BLaER1 treated with 17β-estradiol and CSF1 and Interleukin-3, amounts not matched to agents 10 nM and 100 nM (cell line): ENCODE measurements around the gene PTPRH.
"Not testable (repeated sequence)": the region's sequence is repeated elsewhere in the genome, so short reads cannot be mapped to it uniquely, and the experiment has no call there.

Experiments
- H3K27ac ChIP-seq, 11 experiments: shearing (Covaris generic); formaldehyde crosslinking; 2 replicates each; pipeline ENCODE4 v1.8.1; 2022
- H3K27me3 ChIP-seq, 11 experiments: shearing (Covaris generic); formaldehyde crosslinking; 2 replicates each; pipeline ENCODE4 v1.8.1; 2022
- H3K36me3 ChIP-seq, 11 experiments: shearing (Covaris generic); formaldehyde crosslinking; 2 replicates each; pipeline ENCODE4 v1.8.1; 2022
- H3K4me1 ChIP-seq, 10 experiments: shearing (Covaris generic); formaldehyde crosslinking; 2 replicates each; pipeline ENCODE4 v1.8.1; 2022
- H3K4me2 ChIP-seq, 11 experiments: shearing (Covaris generic); formaldehyde crosslinking; 2 replicates each; pipeline ENCODE4 v1.8.1; 2022
- H3K4me3 ChIP-seq, 10 experiments: shearing (Covaris generic); formaldehyde crosslinking; 2 replicates each; pipeline ENCODE4 v1.8.1; 2022
- H3K9ac ChIP-seq, 11 experiments: shearing (Covaris generic); formaldehyde crosslinking; 2 replicates each; pipeline ENCODE4 v1.8.1; 2022
- H3K9me3 ChIP-seq, 11 experiments: shearing (Covaris generic); formaldehyde crosslinking; replicated peaks in 1 of 11; 2 replicates each; pipeline ENCODE4 v1.8.1; 2022
- H4K20me1 ChIP-seq, 11 experiments: shearing (Covaris generic); formaldehyde crosslinking; 2 replicates each; pipeline ENCODE4 v1.8.1; 2022
- Cebpa-rat ChIP-seq, 11 experiments: shearing (Covaris generic); IDR thresholded peaks; 2 replicates each; pipeline ENCODE4 v1.8.1; 2022

The PTPRH gene

GRCh38 chr19:55156202-55157063 lies 52.9 kb downstream of the PTPRH start:
- H4K20me1 ChIP-seq, result no peaks in the 10 kb centered on the region; a peak in 2 of 22 replicates
- peak overlapping the region in 6 of 11 experiments; percentile 25 to 43 (median 35); a peak in 7 of 22 replicates for H3K9ac ChIP-seq
- H3K4me2 ChIP-seq, result peak overlapping the region; percentile 80 to 96 (median 87)
- no peaks in the 10 kb centered on the region for H3K36me3 ChIP-seq
- peaks cover 37 to 81% (median 78%) of the 10 kb centered on the region in 10 experiments for H3K4me1 ChIP-seq
- peak overlapping the region; percentile 35 to 60 (median 46) for H3K4me3 ChIP-seq
- peaks cover 0 to 11% (median 8%) of the 10 kb centered on the region in 11 experiments; a peak in 19 of 22 replicates for H3K9me3 ChIP-seq
- H3K27ac ChIP-seq, result peak overlapping the region in 6 of 11 experiments; percentile 22 to 48 (median 41); a peak in 5 of 22 replicates
- no peak for TF ChIP-seq Cebpa-rat (IDR thresholded peaks at IDR 0.05)
- H3K27me3 ChIP-seq, result peaks cover 0 to 11% (median 0%) of the 10 kb centered on the region in 11 experiments; a peak in 5 of 22 replicates

- Histone ChIP-seq H3K27me3 (peaks cover 0 to 11% (median 0%) of the 10 kb centered on the region in 11 experiments; a peak in 2 of 22 replicates), H3K9me3 (peaks cover 0 to 14% (median 9%) of the 10 kb centered on the region in 11 experiments; a peak in 19 of 22 replicates), H3K4me1 (peaks cover 43 to 87% (median 81%) of the 10 kb centered on the region in 10 experiments), H3K4me3 (peak overlapping the region in 2 of 10 experiments; percentile 44 to 48; a peak in 1 of 20 replicates), H3K4me2 (peak overlapping the region; percentile 80 to 96 (median 87); a peak in 21 of 22 replicates)
- not testable (repeated sequence) for H3K27ac ChIP-seq, H3K36me3 ChIP-seq, H4K20me1 ChIP-seq, H3K9ac ChIP-seq
Measured at GRCh38 chr19:55155784-55156183, 53.5 kb downstream of the PTPRH start.

- Histone ChIP-seq H3K4me1 (peaks cover 31 to 77% (median 67%) of the 10 kb centered on the region in 10 experiments), H3K27me3 (peaks cover 0 to 11% (median 0%) of the 10 kb centered on the region in 11 experiments; a peak in 2 of 22 replicates), H3K9me3 (peaks cover 0 to 14% (median 9%) of the 10 kb centered on the region in 11 experiments; a peak in 19 of 22 replicates), H3K4me3 (no peak overlapping the region), H3K4me2 (peak overlapping the region in 9 of 11 experiments; percentile 40 to 73 (median 58); a peak in 18 of 22 replicates), H3K36me3 (no peaks in the 10 kb centered on the region), H3K9ac (0 out of 22 replicates have a peak overlapping the region, but pooled peaks of 1 of the 11 experiments have one; percentile 9), H4K20me1 (no peaks in the 10 kb centered on the region), H3K27ac (no peak overlapping the region)
- no peak for TF ChIP-seq Cebpa-rat (IDR thresholded peaks at IDR 0.05)
Measured at GRCh38 chr19:55153652-55154264, 55.5 kb downstream of the PTPRH start.

- Histone ChIP-seq H3K27ac (peak overlapping the region in 10 of 11 experiments; percentile 1 to 72 (median 42); a peak in 17 of 22 replicates), H4K20me1 (no peaks in the 10 kb centered on the region), H3K4me3 (peak overlapping the region in 2 of 10 experiments; percentile 6 to 36; a peak in 2 of 20 replicates), H3K27me3 (peaks cover 0 to 11% (median 0%) of the 10 kb centered on the region in 11 experiments; a peak in 2 of 22 replicates), H3K36me3 (no peaks in the 10 kb centered on the region), H3K9me3 (peaks cover 0 to 14% (median 9%) of the 10 kb centered on the region in 11 experiments; a peak in 19 of 22 replicates), H3K4me2 (peak overlapping the region; percentile 6 to 65 (median 56); a peak in 19 of 22 replicates), H3K4me1 (peaks cover 24 to 75% (median 64%) of the 10 kb centered on the region in 10 experiments), H3K9ac (peak overlapping the region in 1 of 11 experiments; percentile 6; a peak in 1 of 22 replicates)
- TF ChIP-seq Cebpa-rat (IDR thresholded peaks at IDR 0.05), result no peak
Measured at GRCh38 chr19:55152017-55152416, 57.3 kb downstream of the PTPRH start.

GRCh38 chr19:55149078-55150003 lies 60.0 kb downstream of the PTPRH start, which contains the start of gene TNNT1:
TSS of gene TNNT1 (minus strand) at chr19:55149206. CDS start at chr19:55147157, 2,049 bp downstream.
- H3K4me2 ChIP-seq, result peak within 1 kb of the TSS in 9 of 11 experiments; percentile 32 to 70 (median 53); a peak in 16 of 22 replicates
- H3K4me1 ChIP-seq, result peaks cover 29 to 78% (median 68%) of the 10 kb centered on the region in 10 experiments
- H3K27ac ChIP-seq, result no peak within 1 kb of the TSS

GRCh38 chr19:55147545-55148251 lies 61.6 kb downstream of the PTPRH start:
- no peak overlapping the region for H3K4me3 ChIP-seq
- H3K36me3 ChIP-seq, result peaks cover 0 to 10% (median 0%) of the 10 kb centered on the region in 11 experiments; a peak in 4 of 22 replicates
- H3K27me3 ChIP-seq, result peaks cover 0 to 13% (median 8%) of the 10 kb centered on the region in 11 experiments; a peak in 8 of 22 replicates
- no peaks in the 10 kb centered on the region; a peak in 1 of 22 replicates for H4K20me1 ChIP-seq
- no peak for TF ChIP-seq Cebpa-rat (IDR thresholded peaks at IDR 0.05)
- peak overlapping the region in 9 of 11 experiments; percentile 32 to 84 (median 56); a peak in 16 of 22 replicates for H3K4me2 ChIP-seq
- H3K27ac ChIP-seq, result no peak overlapping the region
- H3K9me3 ChIP-seq, result peaks cover 0 to 14% (median 9%) of the 10 kb centered on the region in 11 experiments; a peak in 19 of 22 replicates
- 0 out of 22 replicates have a peak overlapping the region, but pooled peaks of 1 of the 11 experiments have one; percentile 15 for H3K9ac ChIP-seq
- H3K4me1 ChIP-seq, result peaks cover 32 to 68% (median 52%) of the 10 kb centered on the region in 10 experiments

More at GRCh38 chr19:55149078-55150003, 60.0 kb downstream of the PTPRH start, which contains the start of gene TNNT1:
- no peak for TF ChIP-seq Cebpa-rat (IDR thresholded peaks at IDR 0.05)
- Histone ChIP-seq H3K27me3 (peaks cover 0 to 7% (median 0%) of the 10 kb centered on the region in 11 experiments; a peak in 2 of 22 replicates), H3K4me3 (no peak within 1 kb of the TSS), H3K36me3 (no peaks in the 10 kb centered on the region), H4K20me1 (no peaks in the 10 kb centered on the region), H3K9ac (0 out of 22 replicates have a peak within 1 kb of the TSS, but pooled peaks of 1 of the 11 experiments have one; percentile 15), H3K9me3 (peaks cover 0 to 14% (median 9%) of the 10 kb centered on the region in 11 experiments; a peak in 19 of 22 replicates)
